Measurements from ENCODE around the gene CD55. TPM values are rescaled to one million over a fixed set of nuclear protein-coding genes. Genes with fewer than 3 reads are reported as not detected.

The CD55 gene
- total and polyA plus RNA-seq, 11 donors, result 28.6 to 149 (median 91.2) TPM

DNA sequence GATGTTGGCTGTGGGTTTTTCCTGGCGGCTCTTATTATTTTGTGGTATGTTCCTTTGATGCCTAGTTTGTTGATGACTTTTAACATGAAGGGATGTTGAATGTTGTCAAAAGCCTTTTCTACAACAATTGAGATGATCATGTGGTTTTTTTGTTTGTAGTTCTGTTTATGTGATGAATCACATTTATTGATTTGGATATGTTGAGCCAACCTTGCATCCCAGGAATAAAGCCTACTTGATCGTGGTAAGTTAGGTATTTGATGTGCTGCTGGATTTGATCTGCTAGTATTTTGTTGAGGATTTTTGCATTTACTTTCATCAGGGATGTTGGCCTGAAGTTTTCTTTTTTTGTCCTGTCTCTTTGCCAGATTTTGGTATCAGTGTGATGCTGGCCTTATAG is 28.5 kb downstream of the CD55 start:
- Histone ChIP-seq H3K9me3 (peaks cover 0 to 21% (median 2%) of the 10 kb centered on the region in 12 donors), H3K4me1 (peaks cover 0 to 18% (median 6%) of the 10 kb centered on the region in 12 donors), H3K27me3 (no peaks in the 10 kb centered on the region), H3K36me3 (peaks cover 0 to 54% (median 21%) of the 10 kb centered on the region in 9 donors), H3K4me3 (no peak overlapping the region), H3K27ac (no peak overlapping the region)
- 96 to 100% (median 98%) methylated on average over 2 of the region's 2 CpGs for WGBS, 4 donors
- DNase-seq (no peak), ATAC-seq (no peak)
- TF ChIP-seq, protein P1, sequence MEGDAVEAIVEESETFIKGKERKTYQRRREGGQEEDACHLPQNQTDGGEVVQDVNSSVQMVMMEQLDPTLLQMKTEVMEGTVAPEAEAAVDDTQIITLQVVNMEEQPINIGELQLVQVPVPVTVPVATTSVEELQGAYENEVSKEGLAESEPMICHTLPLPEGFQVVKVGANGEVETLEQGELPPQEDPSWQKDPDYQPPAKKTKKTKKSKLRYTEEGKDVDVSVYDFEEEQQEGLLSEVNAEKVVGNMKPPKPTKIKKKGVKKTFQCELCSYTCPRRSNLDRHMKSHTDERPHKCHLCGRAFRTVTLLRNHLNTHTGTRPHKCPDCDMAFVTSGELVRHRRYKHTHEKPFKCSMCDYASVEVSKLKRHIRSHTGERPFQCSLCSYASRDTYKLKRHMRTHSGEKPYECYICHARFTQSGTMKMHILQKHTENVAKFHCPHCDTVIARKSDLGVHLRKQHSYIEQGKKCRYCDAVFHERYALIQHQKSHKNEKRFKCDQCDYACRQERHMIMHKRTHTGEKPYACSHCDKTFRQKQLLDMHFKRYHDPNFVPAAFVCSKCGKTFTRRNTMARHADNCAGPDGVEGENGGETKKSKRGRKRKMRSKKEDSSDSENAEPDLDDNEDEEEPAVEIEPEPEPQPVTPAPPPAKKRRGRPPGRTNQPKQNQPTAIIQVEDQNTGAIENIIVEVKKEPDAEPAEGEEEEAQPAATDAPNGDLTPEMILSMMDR (IDR thresholded peaks at IDR 0.05), result no peak
- no peak for TF ChIP-seq POLR2A (IDR thresholded peaks at IDR 0.05)
- intact Hi-C loops (cut with DNase I), result no loop called here

- H3K27ac ChIP-seq, result no peak overlapping the region
- ATAC-seq (no peak), DNase-seq (no peak)
- H3K9me3 ChIP-seq, result peaks cover 0 to 21% (median 2%) of the 10 kb centered on the region in 12 donors
- H3K36me3 ChIP-seq, result peaks cover 0 to 43% (median 15%) of the 10 kb centered on the region in 9 donors
- intact Hi-C loops (cut with DNase I), result no loop called here
- no peaks in the 10 kb centered on the region for H3K27me3 ChIP-seq
- peaks cover 0 to 8% (median 0%) of the 10 kb centered on the region in 12 donors for H3K4me1 ChIP-seq
- TF ChIP-seq POLR2A (IDR thresholded peaks at IDR 0.05), result no peak
- no peak overlapping the region for H3K4me3 ChIP-seq
These were observed 31.1 kb downstream of the CD55 start for GRCh38 chr1:207352554-207352953.

DNA sequence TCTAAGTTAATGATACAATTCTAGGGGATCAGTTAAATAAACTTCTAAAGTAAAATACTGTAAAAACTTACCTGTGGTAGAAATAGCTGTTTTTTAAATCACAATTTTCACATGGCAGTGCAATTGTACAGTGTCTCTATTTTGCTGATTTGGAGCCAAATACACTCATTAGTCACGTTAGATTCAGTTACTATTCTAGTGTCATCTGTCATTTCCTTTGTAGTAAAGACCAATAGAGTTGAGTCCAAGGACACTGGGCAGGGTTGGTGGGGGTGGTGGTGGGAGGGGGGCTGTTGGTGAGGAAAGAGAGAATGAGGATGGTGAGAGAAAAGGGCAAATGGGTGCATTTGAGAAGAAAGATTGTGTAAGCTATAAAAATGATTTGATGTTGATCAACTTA is 33.6 kb downstream of the CD55 start:
- Histone ChIP-seq H3K4me3 (no peak overlapping the region), H3K9me3 (peaks cover 0 to 10% (median 0%) of the 10 kb centered on the region in 12 donors), H3K4me1 (peaks cover 0 to 8% (median 0%) of the 10 kb centered on the region in 12 donors), H3K36me3 (peaks cover 0 to 24% (median 12%) of the 10 kb centered on the region in 9 donors), H3K27me3 (no peaks in the 10 kb centered on the region), H3K27ac (no peak overlapping the region)
- no peak for TF ChIP-seq POLR2A (IDR thresholded peaks at IDR 0.05)
- TF ChIP-seq, protein P1 (IDR thresholded peaks at IDR 0.05), result no peak
- intact Hi-C loops (cut with DNase I), result no loop called here
- ATAC-seq, result no peak
- 5 to 16% (median 14%) methylated on average over 1 of the region's 1 CpG for WGBS, 4 donors
- DNase-seq, result no peak

DNA sequence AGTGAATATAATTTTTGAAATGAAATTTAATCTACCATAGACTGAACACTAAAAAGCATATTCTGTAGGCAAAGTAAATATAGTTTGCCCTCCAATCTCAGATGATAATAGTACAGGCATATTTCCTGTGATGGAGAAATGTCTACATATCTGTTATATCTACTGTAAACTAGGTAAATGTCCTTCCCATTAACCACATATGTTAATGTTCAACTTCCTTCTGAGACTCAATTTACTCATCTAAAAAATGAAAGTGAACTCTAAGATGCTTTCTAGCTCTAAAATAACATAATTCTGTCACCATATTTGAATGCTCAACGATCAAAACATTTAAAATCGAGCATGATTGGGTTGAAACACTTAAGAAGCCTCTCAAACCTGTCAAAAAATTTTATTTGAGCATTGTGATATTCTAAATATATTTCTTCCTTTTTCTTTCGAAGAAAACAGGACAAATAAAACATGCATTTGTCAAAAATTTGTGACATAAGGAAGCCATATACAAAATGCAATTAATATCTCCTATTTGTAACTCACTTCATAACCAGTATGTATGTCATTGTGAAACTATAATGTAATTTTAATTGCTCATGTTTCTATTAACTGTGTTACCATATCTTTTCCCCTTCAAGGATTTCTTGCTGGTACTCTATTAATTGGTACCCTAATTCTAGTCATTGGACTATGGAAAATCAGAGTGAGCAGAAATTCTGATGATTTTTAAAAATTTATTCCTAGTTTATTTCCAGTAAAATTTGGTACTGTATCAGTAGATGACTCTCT is 34.2 kb downstream of the CD55 start:
- Histone ChIP-seq H3K36me3 (peaks cover 0 to 26% (median 10%) of the 10 kb centered on the region in 9 donors), H3K4me3 (no peak overlapping the region), H3K27me3 (no peaks in the 10 kb centered on the region), H3K27ac (no peak overlapping the region), H3K4me1 (peaks cover 0 to 8% (median 0%) of the 10 kb centered on the region in 12 donors), H3K9me3 (peaks cover 0 to 3% (median 0%) of the 10 kb centered on the region in 12 donors)
- TF ChIP-seq, protein P1 (IDR thresholded peaks at IDR 0.05), result no peak
- no peak for TF ChIP-seq POLR2A (IDR thresholded peaks at IDR 0.05)
- ATAC-seq (no peak), DNase-seq (no peak)
- 92 to 96% (median 96%) methylated on average over 3 of the region's 3 CpGs for WGBS, 4 donors
- intact Hi-C loops (cut with DNase I), result no loop called here
